Measurements from ENCODE around the gene LGR5. TPM values are rescaled to one million over a fixed set of nuclear protein-coding genes. Genes with fewer than 3 reads are reported as not detected.

The LGR5 gene
- total RNA-seq, 6 experiments from 2014 or later, result not detected

GRCh38 chr12:71399197-71399596 is 40.4 kb upstream of the LGR5 start:
- Mint-ChIP-seq H3K9me3 (no peaks in the 10 kb centered on the region), H3K27me3 (ENCODE audit: insufficient read depth) (peaks cover 13% of the 10 kb centered on the region), H3K36me3 (ENCODE audit: low read depth) (no peaks in the 10 kb centered on the region), H3K4me1 (ENCODE audit: low read depth) (peaks cover 36% of the 10 kb centered on the region), H3K27ac (no peak overlapping the region), H3K4me3 (no peak overlapping the region)
- DNase-seq, result no peak
- no peak for TF ChIP-seq CTCF (IDR thresholded peaks at IDR 0.05)

- no peak overlapping the region for H3K27ac Mint-ChIP-seq
- peaks cover 36% of the 10 kb centered on the region for H3K4me1 Mint-ChIP-seq (ENCODE audit: low read depth)
- H3K4me3 Mint-ChIP-seq, result no peak overlapping the region
- H3K36me3 Mint-ChIP-seq (ENCODE audit: low read depth), result no peaks in the 10 kb centered on the region
- H3K27me3 Mint-ChIP-seq (ENCODE audit: insufficient read depth), result peaks cover 17% of the 10 kb centered on the region
- TF ChIP-seq CTCF (IDR thresholded peaks at IDR 0.05), result no peak
- no peaks in the 10 kb centered on the region for H3K9me3 Mint-ChIP-seq
- no peak for DNase-seq
These were observed 39.1 kb upstream of the LGR5 start for GRCh38 chr12:71400481-71400880.

DNA sequence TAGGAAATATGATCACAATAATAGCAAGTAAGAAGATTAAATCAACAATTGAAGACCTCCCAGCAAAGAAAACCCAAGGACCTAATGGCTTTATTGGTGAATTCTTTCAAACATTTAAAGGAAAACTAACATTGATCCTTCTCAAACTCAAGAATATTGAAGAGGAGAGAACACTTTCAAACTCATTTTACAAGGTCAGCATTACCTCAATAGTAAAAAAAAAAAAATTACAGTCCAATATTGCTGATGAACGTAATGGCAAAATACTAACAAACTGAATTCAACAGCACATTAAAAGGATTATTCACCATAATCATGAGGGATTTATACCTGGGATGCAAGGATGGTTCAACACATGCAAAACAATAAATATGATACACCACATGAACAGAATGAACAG is 33.7 kb upstream of the LGR5 start:
- peaks cover 9% of the 10 kb centered on the region for H3K4me1 Mint-ChIP-seq (ENCODE audit: low read depth)
- H3K9me3 Mint-ChIP-seq, result peaks cover 11% of the 10 kb centered on the region; the same call in 1 of the 2 replicates
- H3K27ac Mint-ChIP-seq, result no peak overlapping the region
- no peak for DNase-seq
- H3K4me3 Mint-ChIP-seq, result no peak overlapping the region
- peaks cover 13% of the 10 kb centered on the region for H3K27me3 Mint-ChIP-seq (ENCODE audit: insufficient read depth)
- no peaks in the 10 kb centered on the region for H3K36me3 Mint-ChIP-seq (ENCODE audit: low read depth)
- no peak for TF ChIP-seq CTCF (IDR thresholded peaks at IDR 0.05)

DNA sequence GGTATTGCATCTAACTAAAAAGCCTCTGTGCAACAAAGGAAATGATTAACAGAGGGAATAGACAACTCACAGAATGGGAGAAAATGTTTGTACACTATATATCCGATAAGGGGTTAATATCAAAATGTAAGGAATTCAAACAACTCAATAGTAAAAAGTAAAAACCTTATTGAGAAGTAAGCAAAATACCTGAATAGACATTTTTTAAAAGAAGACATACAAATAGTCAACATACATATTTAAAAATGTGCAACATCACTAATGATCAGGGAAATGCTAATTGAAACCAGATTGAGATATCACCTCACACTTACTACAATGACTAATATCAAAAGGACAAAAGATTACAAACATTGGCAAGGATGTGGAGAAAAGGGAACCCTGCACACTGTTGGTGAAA is 31.9 kb upstream of the LGR5 start:
- Mint-ChIP-seq H3K27me3 (ENCODE audit: insufficient read depth) (peaks cover 9% of the 10 kb centered on the region), H3K4me1 (ENCODE audit: low read depth) (no peaks in the 10 kb centered on the region), H3K9me3 (peaks cover 16% of the 10 kb centered on the region), H3K36me3 (ENCODE audit: low read depth) (peaks cover 3% of the 10 kb centered on the region; the same call in 1 of the 2 replicates), H3K4me3 (no peak overlapping the region), H3K27ac (no peak overlapping the region)
- TF ChIP-seq CTCF (IDR thresholded peaks at IDR 0.05), result no peak
- no peak for DNase-seq

DNA sequence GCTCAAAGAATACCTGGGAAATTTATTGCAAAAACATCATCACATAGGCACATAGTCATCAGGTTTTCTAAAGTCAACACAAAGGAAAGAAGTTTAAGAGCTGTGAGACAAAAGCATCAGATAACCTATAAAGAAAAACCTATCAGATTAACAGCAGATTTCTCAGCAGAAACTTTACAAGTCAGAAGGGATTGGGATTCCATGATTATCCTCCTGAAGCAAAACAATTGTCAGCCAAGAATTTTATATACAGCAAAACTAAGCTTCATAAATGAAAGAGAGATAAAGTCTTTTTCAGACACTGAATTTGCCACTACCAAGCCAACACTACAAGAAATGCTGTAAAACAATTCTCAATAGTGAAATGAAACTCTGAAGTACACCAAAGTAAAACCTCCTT is 28.8 kb upstream of the LGR5 start:
- peaks cover 20% of the 10 kb centered on the region for H3K9me3 Mint-ChIP-seq
- DNase-seq, result no peak
- TF ChIP-seq CTCF (IDR thresholded peaks at IDR 0.05), result no peak
- no peaks in the 10 kb centered on the region for H3K4me1 Mint-ChIP-seq (ENCODE audit: low read depth)
- peaks cover 7% of the 10 kb centered on the region; the same call in 1 of the 2 replicates for H3K36me3 Mint-ChIP-seq (ENCODE audit: low read depth)
- no peak overlapping the region for H3K4me3 Mint-ChIP-seq
- no peak overlapping the region for H3K27ac Mint-ChIP-seq
- H3K27me3 Mint-ChIP-seq (ENCODE audit: insufficient read depth), result peaks cover 4% of the 10 kb centered on the region

DNA sequence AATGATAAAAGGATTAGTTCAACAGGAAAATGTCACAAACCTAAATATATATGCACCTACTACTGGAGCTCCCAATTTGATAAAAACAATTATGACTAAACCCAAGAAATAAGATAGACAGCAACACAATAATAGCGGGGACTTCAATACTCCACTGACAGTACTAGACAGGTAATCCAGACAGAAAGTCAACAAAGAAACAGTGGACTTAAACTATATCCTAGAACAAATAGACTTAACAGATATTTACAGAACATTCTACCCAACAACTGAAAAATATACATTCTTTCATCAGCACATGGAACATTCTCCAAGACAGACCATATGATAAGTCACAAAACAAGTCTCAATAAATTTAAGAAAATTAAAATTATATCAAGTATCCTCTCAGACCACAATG is 28.0 kb upstream of the LGR5 start:
- no peak overlapping the region for H3K27ac Mint-ChIP-seq
- peaks cover 7% of the 10 kb centered on the region; the same call in 1 of the 2 replicates for H3K36me3 Mint-ChIP-seq (ENCODE audit: low read depth)
- H3K9me3 Mint-ChIP-seq, result peaks cover 20% of the 10 kb centered on the region
- no peak overlapping the region for H3K4me3 Mint-ChIP-seq
- no peaks in the 10 kb centered on the region for H3K4me1 Mint-ChIP-seq (ENCODE audit: low read depth)
- DNase-seq, result no peak
- peaks cover 4% of the 10 kb centered on the region for H3K27me3 Mint-ChIP-seq (ENCODE audit: insufficient read depth)
- TF ChIP-seq CTCF (IDR thresholded peaks at IDR 0.05), result no peak
